GM23338 (cell line): Measurements from ENCODE around the gene THBS2. TPM values are rescaled to one million over a fixed set of nuclear protein-coding genes. Genes with fewer than 3 reads are reported as not detected.

ENCODE experiments used
- ATAC-seq: fragments of 200-7000 bp; cut with Tn5 transposase; 3 replicates; pipeline ENCODE4 v1.9.1; 2020
- DNase-seq: peaks from one replicate; pipeline ENCODE4 v3.0.0-alpha.2; 2015; ENCODE audit warnings: low spot score
- H2AFZ ChIP-seq: fragments of 200-600 bp; sonication (generic); 2 replicates; pipeline ENCODE4 v1.8.0; 2016; ENCODE audit warnings: antibody characterized with exemption, mild to moderate bottlenecking, moderate library complexity
- H3F3A ChIP-seq: fragments of 200-600 bp; sonication (generic); replicated peaks from 2 replicates; pipeline ENCODE4 v1.8.0; 2017; ENCODE audit warnings: antibody characterized with exemption, mixed run types, low read depth
- H3K27ac ChIP-seq: fragments of 200-600 bp; sonication (generic); 2 replicates; pipeline ENCODE4 v1.6.1; 2016; ENCODE audit warnings: low read depth
- H3K27me3 ChIP-seq: fragments of 200-600 bp; sonication (generic); 2 replicates; pipeline ENCODE4 v1.8.0; 2016; ENCODE audit warnings: mild to moderate bottlenecking, mixed run types, moderate library complexity; ENCODE audit not compliant: insufficient read depth
- H3K36me3 ChIP-seq: fragments of 200-600 bp; sonication (generic); 2 replicates; pipeline ENCODE4 v1.8.0; 2016; ENCODE audit warnings: mild to moderate bottlenecking; ENCODE audit not compliant: insufficient read depth
- H3K4me1 ChIP-seq: fragments of 200-600 bp; sonication (generic); 2 replicates; pipeline ENCODE4 v1.8.0; 2016; ENCODE audit warnings: mild to moderate bottlenecking, moderate library complexity; ENCODE audit not compliant: insufficient read depth
- H3K4me2 ChIP-seq: fragments of 200-600 bp; sonication (generic); 2 replicates; pipeline ENCODE4 v1.7.1; 2017; ENCODE audit warnings: mixed run types
- H3K4me3 ChIP-seq: fragments of 200-600 bp; sonication (generic); 2 replicates; pipeline ENCODE4 v1.6.1; 2016; ENCODE audit warnings: mixed run types
- H3K79me2 ChIP-seq: fragments of 200-600 bp; sonication (generic); replicated peaks from 2 replicates; pipeline ENCODE4 v1.8.0; 2017; ENCODE audit warnings: mild to moderate bottlenecking; ENCODE audit not compliant: insufficient read depth
- H3K9me2 ChIP-seq: fragments of 200-600 bp; sonication (generic); 2 replicates; pipeline ENCODE4 v1.8.0; 2017; ENCODE audit not compliant: insufficient read depth
- H4K20me1 ChIP-seq: fragments of 200-600 bp; sonication (generic); replicated peaks from 2 replicates; pipeline ENCODE4 v1.8.0; 2017; ENCODE audit warnings: mild to moderate bottlenecking; ENCODE audit not compliant: insufficient read depth
- H3K27ac Mint-ChIP-seq: 2 replicates; pipeline ENCODE4 v1.8.0; 2020; ENCODE audit warnings: inconsistent platforms, mild to moderate bottlenecking, moderate library complexity, mixed read lengths
- H3K27me3 Mint-ChIP-seq: 3 replicates; pipeline ENCODE4 v1.8.0; 2022; ENCODE audit warnings: low read depth, mild to moderate bottlenecking, moderate library complexity, mixed read lengths, inconsistent platforms; ENCODE audit not compliant: insufficient read depth, poor library complexity
- H3K36me3 Mint-ChIP-seq: 3 replicates; pipeline ENCODE4 v1.8.0; 2021; ENCODE audit warnings: low read depth, mild to moderate bottlenecking, inconsistent platforms, moderate library complexity, mixed read lengths
- H3K4me1 Mint-ChIP-seq: 3 replicates; pipeline ENCODE4 v1.8.0; 2020; ENCODE audit warnings: mild to moderate bottlenecking, inconsistent platforms, mixed read lengths
- H3K4me3 Mint-ChIP-seq: 3 replicates; pipeline ENCODE4 v1.8.0; 2021; ENCODE audit warnings: moderate library complexity, mild to moderate bottlenecking, inconsistent platforms, mixed read lengths
- H3K9me3 Mint-ChIP-seq: 3 replicates; pipeline ENCODE4 v1.8.0; 2020; ENCODE audit warnings: moderate library complexity, mild to moderate bottlenecking, inconsistent platforms, mixed read lengths
- ETS1 ChIP-seq: IDR thresholded peaks from 2 replicates; pipeline ENCODE4 v1.6.1; 2016; ENCODE audit warnings: antibody characterized with exemption
- EZH2phosphoT487 ChIP-seq: fragments of 200-600 bp; sonication (generic); IDR thresholded peaks from one replicate; pipeline ENCODE4 v1.8.1; 2018; ENCODE audit warnings: antibody characterized with exemption; ENCODE audit not compliant: unreplicated experiment
- POLR2AphosphoS5 ChIP-seq: IDR thresholded peaks from 2 replicates; pipeline ENCODE4 v1.6.1; 2016; ENCODE audit warnings: antibody characterized with exemption, low read depth
- STAT1 ChIP-seq: IDR thresholded peaks from one replicate; pipeline ENCODE4 v1.6.1; 2016; ENCODE audit warnings: antibody characterized with exemption; ENCODE audit not compliant: unreplicated experiment
- ZNF114 ChIP-seq: fragments of 250-450 bp; sonication (Bioruptor Pico); IDR thresholded peaks from 2 replicates; pipeline ENCODE4 v1.5.0; 2020; ENCODE audit warnings: mild to moderate bottlenecking, moderate library complexity
- ZNF331 ChIP-seq: fragments of 250-450 bp; sonication (Bioruptor Pico); IDR thresholded peaks from 2 replicates; pipeline ENCODE4 v1.5.0; 2020; ENCODE audit warnings: low read depth, mild to moderate bottlenecking, moderate library complexity
- ZNF462 ChIP-seq: fragments of 250-450 bp; sonication (Bioruptor Pico); IDR thresholded peaks from 2 replicates; pipeline ENCODE4 v1.5.0; 2020; ENCODE audit warnings: mild to moderate bottlenecking, moderate library complexity
- polyA plus RNA-seq: library from polyadenylated mRNA; unstranded; fragments of >200 nt; fragmentation: Nextera tagmentation; extraction: Ambion mirVana; gene quantifications from 2 replicates; pipeline ENCODE4 v1.2.1, GENCODE V29; 2016
- total RNA-seq: library from RNA; depleted of rRNA; stranded (reverse); fragments of >200 nt; shearing (Covaris generic); gene quantifications from 2 replicates; pipeline ENCODE4 v1.2.3, GENCODE V29; 2014
- TF ChIP-seq, protein P1 (sequence below): IDR thresholded peaks from one replicate; pipeline ENCODE4 v1.6.1; 2018; ENCODE audit warnings: antibody characterized with exemption; ENCODE audit not compliant: unreplicated experiment

The THBS2 gene
- total and polyA plus RNA-seq, 2 experiments from 2014 or later, result 7.9 to 44.7 TPM

- Mint-ChIP-seq H3K36me3 (peaks cover 58% of the 10 kb centered on the region), H3K9me3 (peaks cover 11% of the 10 kb centered on the region)
- DNase-seq, result no peak
Observed at GRCh38 chr6:169233832-169234231, 19.8 kb downstream of the THBS2 start.

More at GRCh38 chr6:169233832-169234231, 19.8 kb downstream of the THBS2 start:
- no peak overlapping the region for H3K4me2 ChIP-seq
- H3K4me1 ChIP-seq, result no peaks in the 10 kb centered on the region
- no peak overlapping the region; the same call in 1 of the 2 replicates for H3K27ac Mint-ChIP-seq
- peaks cover 15% of the 10 kb centered on the region for H3K27me3 Mint-ChIP-seq
- H3K4me1 Mint-ChIP-seq, result no peaks in the 10 kb centered on the region; the same call in 2 of the 3 replicates
- H3K79me2 ChIP-seq, result no peaks in the 10 kb centered on the region
- H3K27ac ChIP-seq, result no peak overlapping the region
- H3K4me3 Mint-ChIP-seq, result no peak overlapping the region
- H4K20me1 ChIP-seq, result no peaks in the 10 kb centered on the region
- H3K4me3 ChIP-seq, result no peak overlapping the region
- H3K36me3 ChIP-seq, result no peaks in the 10 kb centered on the region
- no peaks in the 10 kb centered on the region for H3F3A ChIP-seq
- TF ChIP-seq ETS1, result no peak
- TF ChIP-seq, protein P1, sequence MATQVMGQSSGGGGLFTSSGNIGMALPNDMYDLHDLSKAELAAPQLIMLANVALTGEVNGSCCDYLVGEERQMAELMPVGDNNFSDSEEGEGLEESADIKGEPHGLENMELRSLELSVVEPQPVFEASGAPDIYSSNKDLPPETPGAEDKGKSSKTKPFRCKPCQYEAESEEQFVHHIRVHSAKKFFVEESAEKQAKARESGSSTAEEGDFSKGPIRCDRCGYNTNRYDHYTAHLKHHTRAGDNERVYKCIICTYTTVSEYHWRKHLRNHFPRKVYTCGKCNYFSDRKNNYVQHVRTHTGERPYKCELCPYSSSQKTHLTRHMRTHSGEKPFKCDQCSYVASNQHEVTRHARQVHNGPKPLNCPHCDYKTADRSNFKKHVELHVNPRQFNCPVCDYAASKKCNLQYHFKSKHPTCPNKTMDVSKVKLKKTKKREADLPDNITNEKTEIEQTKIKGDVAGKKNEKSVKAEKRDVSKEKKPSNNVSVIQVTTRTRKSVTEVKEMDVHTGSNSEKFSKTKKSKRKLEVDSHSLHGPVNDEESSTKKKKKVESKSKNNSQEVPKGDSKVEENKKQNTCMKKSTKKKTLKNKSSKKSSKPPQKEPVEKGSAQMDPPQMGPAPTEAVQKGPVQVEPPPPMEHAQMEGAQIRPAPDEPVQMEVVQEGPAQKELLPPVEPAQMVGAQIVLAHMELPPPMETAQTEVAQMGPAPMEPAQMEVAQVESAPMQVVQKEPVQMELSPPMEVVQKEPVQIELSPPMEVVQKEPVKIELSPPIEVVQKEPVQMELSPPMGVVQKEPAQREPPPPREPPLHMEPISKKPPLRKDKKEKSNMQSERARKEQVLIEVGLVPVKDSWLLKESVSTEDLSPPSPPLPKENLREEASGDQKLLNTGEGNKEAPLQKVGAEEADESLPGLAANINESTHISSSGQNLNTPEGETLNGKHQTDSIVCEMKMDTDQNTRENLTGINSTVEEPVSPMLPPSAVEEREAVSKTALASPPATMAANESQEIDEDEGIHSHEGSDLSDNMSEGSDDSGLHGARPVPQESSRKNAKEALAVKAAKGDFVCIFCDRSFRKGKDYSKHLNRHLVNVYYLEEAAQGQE, result no peak
- TF ChIP-seq ZNF114 (CRISPR knock-in tag), result no peak
- no peak for TF ChIP-seq POLR2AphosphoS5
- no peak for TF ChIP-seq STAT1
- TF ChIP-seq ZNF331 (CRISPR knock-in tag), result no peak
- TF ChIP-seq ZNF462, result no peak
- TF ChIP-seq EZH2phosphoT487, result no peak
- H3K9me2 ChIP-seq, result no peaks in the 10 kb centered on the region
- H3K27me3 ChIP-seq, result no peaks in the 10 kb centered on the region
- H2AFZ ChIP-seq, result no peak overlapping the region
- ATAC-seq, result no peak
